Smooth muscle cell of the umbilical artery (primary cell): ENCODE results near the gene TGFB1I1. TPM values are rescaled to one million over a fixed set of nuclear protein-coding genes. Genes with fewer than 3 reads are reported as not detected.

Source experiments
- total RNA-seq: library from RNA; depleted of rRNA; stranded (reverse); fragments of >200 nt; gene quantifications from 2 replicates; pipeline ENCODE4 v1.2.3, GENCODE V29; 2014

Gene TGFB1I1
- total RNA-seq, result 47.8 and 74.7 TPM in 2 replicates

DNA sequence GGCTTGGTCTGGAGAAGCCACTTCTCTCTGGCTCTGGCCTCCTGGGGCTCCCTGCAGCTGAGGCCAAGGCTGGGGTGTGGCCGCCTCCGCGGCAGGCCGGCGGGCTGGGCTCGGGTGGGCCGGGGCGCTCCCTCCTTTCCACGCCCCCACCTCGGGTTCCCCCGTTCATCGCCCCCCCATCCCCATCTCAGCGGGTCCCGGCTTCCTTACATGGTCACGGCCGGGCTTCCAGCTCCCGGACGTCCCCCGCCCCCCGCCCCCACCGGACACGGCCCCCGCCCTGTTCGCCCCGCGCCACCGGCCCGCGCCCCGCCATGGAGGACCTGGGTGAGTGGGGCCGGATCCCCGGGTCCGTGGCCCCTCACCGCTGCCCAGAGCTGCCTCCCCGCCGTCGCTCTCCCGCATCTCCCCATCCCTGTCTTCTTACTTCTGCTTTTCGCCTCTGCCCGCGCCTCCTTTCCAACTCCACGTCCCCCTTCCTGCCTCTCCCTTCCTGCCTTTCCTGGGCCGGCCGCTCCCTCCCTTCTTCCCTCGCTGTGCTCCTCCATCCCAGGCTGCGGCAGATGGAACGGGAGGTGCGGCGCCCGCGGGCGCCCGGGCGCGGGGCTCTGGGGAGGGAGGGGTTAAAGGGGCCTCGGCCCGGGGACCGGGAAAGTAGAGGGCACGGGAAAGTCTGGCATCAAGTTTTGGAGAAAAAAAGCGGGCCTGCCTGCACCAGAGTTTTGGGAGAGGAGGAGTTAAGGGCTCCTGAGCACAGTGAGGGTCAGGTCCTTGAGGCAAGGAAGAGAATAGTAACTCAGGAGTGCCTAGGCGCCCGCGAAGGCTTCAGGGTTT, at the start of gene TGFB1I1:
Gene TGFB1I1 (plus strand): TSS at position 278 of the 834 bp plus-strand sequence. CDS start 37 bp downstream, at position 315.

GRCh38 chr16:31428279-31428597, 43.7 kb upstream of the TGFB1I1 start, which contains the start of gene COX6A2:
Gene COX6A2 (minus strand): TSS chr16:31428360. CDS start chr16:31428325, 35 bp downstream.

DNA sequence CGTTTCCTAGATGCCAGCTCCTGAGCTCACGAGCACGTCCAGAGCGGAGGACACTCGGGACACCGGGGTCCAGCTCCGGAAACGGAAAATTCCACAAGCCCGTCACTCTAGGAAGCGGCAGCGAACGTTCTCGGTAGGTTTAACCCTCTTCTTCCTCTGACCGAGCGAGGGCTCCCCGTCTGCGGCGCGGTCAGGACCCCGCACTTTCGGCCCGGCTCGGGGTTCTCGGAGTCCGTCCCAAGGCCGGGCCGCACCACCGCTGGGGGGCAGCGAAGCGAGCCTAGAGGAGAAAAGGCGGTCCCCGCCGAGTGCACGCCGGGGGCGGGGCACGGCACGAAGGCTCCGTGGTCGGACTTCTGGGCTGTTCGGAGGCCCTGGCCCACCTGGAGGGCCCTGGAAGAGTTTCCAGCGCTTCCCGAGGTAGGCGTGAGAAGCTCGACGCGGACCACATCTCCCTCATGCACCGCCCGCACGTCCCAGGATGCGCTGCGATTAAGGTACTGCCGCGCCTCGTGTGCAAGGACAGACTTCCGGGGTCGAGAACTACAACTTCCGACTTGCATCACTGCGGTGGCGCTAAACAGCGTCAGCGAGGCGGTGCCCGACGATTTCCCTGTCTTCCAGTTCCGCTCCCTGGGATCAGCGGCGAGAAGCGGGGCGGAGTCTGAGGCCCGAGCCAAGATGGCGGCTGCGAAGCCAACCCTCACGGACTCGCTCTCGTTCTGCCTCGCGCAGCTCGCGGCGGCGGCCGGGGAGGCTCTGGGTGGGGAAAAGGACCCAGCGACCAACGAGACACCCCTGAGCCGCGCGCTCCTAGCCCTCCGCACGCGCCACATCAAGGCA, 12.9 kb upstream of the TGFB1I1 start, which contains the start of gene ARMC5:
Gene ARMC5 (plus strand): TSS at position 658 of the 843 bp plus-strand sequence. CDS start 24 bp downstream, at position 682.

DNA sequence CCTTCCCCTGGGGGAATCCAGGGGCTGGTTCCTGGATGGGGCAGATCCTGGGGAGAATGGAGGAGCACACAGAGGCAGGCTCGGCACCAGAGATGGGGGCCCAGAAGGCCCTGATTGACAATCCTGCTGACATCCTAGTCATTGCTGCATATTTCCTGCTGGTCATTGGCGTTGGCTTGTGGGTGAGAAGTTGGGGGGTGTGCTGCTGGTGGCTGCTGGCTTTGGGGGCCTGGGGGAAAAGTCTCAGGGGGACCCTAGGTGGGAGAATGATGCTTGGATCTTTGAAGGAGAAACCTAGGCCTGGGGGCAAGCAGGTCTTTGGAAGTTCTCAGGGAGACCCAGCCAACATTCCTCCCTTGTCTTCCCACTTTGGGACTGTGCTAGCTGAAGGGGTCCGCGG, 11.1 kb downstream of the TGFB1I1 start, which contains the start of gene SLC5A2:
Gene SLC5A2 (plus strand): TSS at position 43 of the 400 bp plus-strand sequence. CDS start 14 bp downstream, at position 57.

GRCh38 chr16:31507929-31508705, 36.2 kb downstream of the TGFB1I1 start, which contains the start of gene RUSF1:
Gene RUSF1 (minus strand): TSS chr16:31508391. CDS start chr16:31508373, 18 bp downstream.

Other genes with a start within 250 kb of the TGFB1I1 start
- not detected in 2 replicates for gene ITGAM, start 212.2 kb upstream of the TGFB1I1 start, total RNA-seq
- not detected in 2 replicates for gene ITGAX, start 117.0 kb upstream of the TGFB1I1 start, total RNA-seq
- not detected in 2 replicates for gene ITGAD, start 78.8 kb upstream of the TGFB1I1 start, total RNA-seq
- gene COX6A2, start 43.8 kb upstream of the TGFB1I1 start, total RNA-seq, result not detected in 2 replicates
- gene ZNF843, start 29.4 kb upstream of the TGFB1I1 start, total RNA-seq, result 0.30 and 0.42 TPM in 2 replicates
- gene ARMC5, start 12.7 kb upstream of the TGFB1I1 start, total RNA-seq, result 6.5 and 9.1 TPM in 2 replicates
- not detected in 2 replicates for gene SLC5A2, start 11.0 kb downstream of the TGFB1I1 start, total RNA-seq
- gene RUSF1, start 36.2 kb downstream of the TGFB1I1 start, total RNA-seq, result 69.5 and 111 TPM in 2 replicates
- gene AHSP, start 55.7 kb downstream of the TGFB1I1 start, total RNA-seq, result not detected in 2 replicates